GM12878 (cell line): ENCODE data around the gene C8G.

Experiments
- CHD1 ChIP-seq: IDR thresholded peaks from 2 replicates; pipeline ENCODE4 v1.6.1; 2012; ENCODE audit warnings: low read depth, low read length, improper control_type of control experiment
- CREB1 ChIP-seq: IDR thresholded peaks from 2 replicates; pipeline ENCODE4 v1.6.1; 2012; ENCODE audit warnings: low read depth, mild to moderate bottlenecking, inconsistent platforms
- CTCF ChIP-seq, 3 experiments: IDR thresholded peaks in 2 of 3; conservative IDR thresholded peaks in 1 of 3; 2 replicates each; pipeline ENCODE4 v1.5.1; 2011; ENCODE audit warnings: low read depth in 3 of 3, low read length in 3 of 3, mild to moderate bottlenecking in 3 of 3, control low read depth in 2 of 3, moderate library complexity in 2 of 3, inconsistent platforms in 1 of 3, mixed read lengths in 1 of 3; ENCODE audit not compliant: control insufficient read depth in 2 of 3, insufficient read depth in 1 of 3; ENCODE audit errors: extremely low read depth in 1 of 3
- EGR1 ChIP-seq, 2 experiments: IDR thresholded peaks; 1 replicate in 1 of 2; 2 replicates in 1 of 2; pipeline ENCODE4 v1.6.1; 2011 to 2012; ENCODE audit warnings: low read depth in 2 of 2, low read length in 2 of 2, borderline replicate concordance in 1 of 2, mild to moderate bottlenecking in 1 of 2, moderate library complexity in 1 of 2
- EZH2 ChIP-seq: IDR thresholded peaks from 2 replicates; pipeline ENCODE4 v1.6.1; 2012; ENCODE audit warnings: low read depth, mild to moderate bottlenecking, control low read depth, inconsistent platforms, low read length, borderline replicate concordance; ENCODE audit not compliant: control insufficient read depth
- JUND ChIP-seq: IDR thresholded peaks from 2 replicates; pipeline ENCODE4 v1.6.1; 2012; ENCODE audit warnings: low read depth, mild to moderate bottlenecking, low read length, improper control_type of control experiment, moderate library complexity
- KDM1A ChIP-seq: fragments of 200-600 bp; sonication (generic); IDR thresholded peaks from 2 replicates; pipeline ENCODE4 v1.6.1; 2016; ENCODE audit warnings: borderline replicate concordance
- MAX ChIP-seq: IDR thresholded peaks from 2 replicates; pipeline ENCODE4 v1.6.1; 2012; ENCODE audit warnings: low read depth, low read length, improper control_type of control experiment
- POLR2A ChIP-seq: IDR thresholded peaks from 2 replicates; pipeline ENCODE4 v1.6.1; 2011; ENCODE audit warnings: low read depth, mild to moderate bottlenecking, low read length
- STAT3 ChIP-seq: IDR thresholded peaks from 2 replicates; pipeline ENCODE4 v1.6.1; 2011; ENCODE audit warnings: low read depth, low read length, improper control_type of control experiment
- TAF1 ChIP-seq: IDR thresholded peaks from 2 replicates; pipeline ENCODE4 v1.6.1; 2011; ENCODE audit warnings: mild to moderate bottlenecking, low read depth, low read length, borderline replicate concordance
- TCF3 ChIP-seq: IDR thresholded peaks from 2 replicates; pipeline ENCODE4 v1.6.1; 2012; ENCODE audit warnings: low read depth, mild to moderate bottlenecking, low read length, borderline replicate concordance; ENCODE audit not compliant: insufficient read depth
- TCF7 ChIP-seq: IDR thresholded peaks from 2 replicates; pipeline ENCODE4 v1.6.1; 2014; ENCODE audit warnings: antibody characterized with exemption, borderline replicate concordance
- WRNIP1 ChIP-seq: IDR thresholded peaks from 2 replicates; pipeline ENCODE4 v1.6.1; 2011; ENCODE audit warnings: low read depth, low read length, improper control_type of control experiment, borderline replicate concordance

- TF ChIP-seq CTCF (IDR thresholded peaks at IDR 0.05 in 2 of 3, conservative IDR thresholded peaks at IDR 0.05 in 1 of 3; ENCODE audit: control insufficient read depth in 2 of 3, extremely low read depth in 1 of 3, insufficient read depth in 1 of 3, low read depth in 3 of 3, low read length in 3 of 3) (no peak), TCF7 (no peak), STAT3 (no peak), KDM1A (no peak), POLR2A (no peak), TAF1 (no peak), JUND (no peak), EZH2 (no peak), WRNIP1 (no peak), CHD1 (no peak), MAX (no peak), EGR1 (IDR thresholded peaks at IDR 0.05; ENCODE audit: borderline replicate concordance in 1 of 2, low read depth in 2 of 2, low read length in 2 of 2) (no peak), TCF3 (no peak), CREB1 (no peak)
Observed at GRCh38 chr9:136926749-136927148, 18.3 kb upstream of the C8G start.
